GM18526 (cell line): ENCODE results near the gene HBG2.

Source experiments
- POLR2A ChIP-seq: IDR thresholded peaks from 3 replicates; pipeline ENCODE4 v1.6.1; 2011; ENCODE audit not compliant: insufficient read length; ENCODE audit errors: extremely low read depth

Gene HBG2

GRCh38 chr11:5225480-5225871 is 29.1 kb downstream of the HBG2 start:
- no peak for TF ChIP-seq POLR2A

- no peak for TF ChIP-seq POLR2A
Measured at GRCh38 chr11:5224538-5225479, 29.8 kb downstream of the HBG2 start.

- no peak for TF ChIP-seq POLR2A
Measured at GRCh38 chr11:5223686-5224085, 30.9 kb downstream of the HBG2 start.

GRCh38 chr11:5223146-5223545 is 31.4 kb downstream of the HBG2 start:
- no peak for TF ChIP-seq POLR2A

- TF ChIP-seq POLR2A = no peak
Measured at GRCh38 chr11:5210376-5210885, 44.1 kb downstream of the HBG2 start.

GRCh38 chr11:5204787-5205186 is 49.8 kb downstream of the HBG2 start:
- no peak for TF ChIP-seq POLR2A

GRCh38 chr11:5203366-5203765 is 51.2 kb downstream of the HBG2 start:
- TF ChIP-seq POLR2A = no peak
